ENCODE results near the gene PRELID2.
"Not testable (repeated sequence)": the region's sequence is repeated elsewhere in the genome, so short reads cannot be mapped to it uniquely, and the experiment has no call there.

PRELID2 gene

DNA sequence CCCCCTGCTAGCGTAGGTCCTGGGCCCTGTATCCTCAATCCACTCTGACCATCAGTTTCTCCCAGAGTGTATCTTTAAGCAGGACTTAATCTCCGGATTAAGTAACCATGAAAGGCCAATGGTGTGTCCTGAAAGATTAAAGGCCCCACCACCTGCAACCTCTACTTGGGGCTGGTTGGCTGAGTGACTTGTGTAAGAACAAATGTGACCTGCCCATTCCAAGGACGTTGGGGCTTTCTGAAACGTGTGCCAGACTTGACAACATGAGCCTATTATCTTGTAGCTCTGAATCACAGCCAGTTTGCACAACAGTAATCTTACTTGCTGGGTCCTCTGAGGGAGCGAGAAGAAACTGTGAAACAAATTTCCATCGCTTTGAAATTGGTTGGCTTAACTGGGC, 3.1 kb upstream of the PRELID2 start:
- DNase-seq (ENCODE audit: low read depth): no peak

DNA sequence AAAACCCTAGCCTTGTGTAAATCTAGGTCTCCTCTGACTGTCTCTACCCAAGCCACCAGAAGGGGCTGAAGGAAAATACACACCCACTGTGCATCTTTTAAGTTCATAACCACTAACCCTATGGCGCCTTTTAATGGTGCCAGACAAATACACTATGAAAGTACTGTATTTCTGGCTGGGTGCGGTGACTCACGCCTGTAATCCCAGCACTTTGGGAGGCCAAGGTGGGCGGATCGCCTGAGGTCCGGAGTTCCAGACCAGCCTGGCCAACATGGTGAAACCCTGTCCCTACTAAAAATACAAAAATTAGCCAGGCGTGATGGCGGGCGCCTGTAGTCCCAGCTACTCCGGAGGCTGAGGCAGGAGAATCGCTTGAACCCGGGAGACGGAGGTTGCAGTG, 1.1 kb upstream of the PRELID2 start:
- DNase-seq (ENCODE audit: low read depth): not testable (repeated sequence)

DNA sequence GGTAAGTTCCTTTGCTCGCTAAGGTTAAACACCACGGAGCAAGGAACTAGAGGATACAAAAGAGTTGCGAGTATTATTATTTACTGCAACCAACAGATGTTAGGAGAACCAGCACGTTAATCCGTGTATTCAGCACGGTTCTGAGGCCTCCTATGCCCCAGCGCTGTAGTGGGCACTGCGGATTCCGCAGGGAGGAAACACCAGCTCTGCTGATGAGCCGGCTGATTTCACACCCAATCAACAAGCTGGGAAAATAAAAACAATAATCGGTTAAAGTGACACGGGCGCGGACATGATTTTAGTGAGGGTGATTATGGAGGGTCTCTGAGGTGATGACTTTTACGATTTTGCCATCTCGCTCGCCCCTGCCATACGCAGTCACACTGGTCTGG, 702 bp upstream of the PRELID2 start:
- no peak for DNase-seq (ENCODE audit: low read depth)

DNA sequence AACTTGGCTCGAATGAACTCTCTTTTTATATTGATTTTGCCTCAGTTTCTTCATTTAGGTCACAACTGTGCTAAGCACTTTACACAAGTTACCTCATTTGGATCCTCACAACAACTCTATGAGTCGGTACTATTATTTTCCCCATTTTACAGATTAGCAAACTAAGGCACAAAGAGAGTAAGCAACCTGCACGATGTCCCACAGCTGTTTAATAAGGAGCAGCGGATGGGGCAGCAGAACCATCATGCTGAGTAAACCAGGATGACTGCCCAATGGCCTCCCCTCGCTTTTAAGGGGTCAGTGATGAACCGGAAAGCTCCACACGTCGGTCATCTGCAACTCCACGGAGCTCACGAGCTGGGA, 607 bp downstream of the PRELID2 start:
- DNase-seq (ENCODE audit: low read depth): no peak

DNA sequence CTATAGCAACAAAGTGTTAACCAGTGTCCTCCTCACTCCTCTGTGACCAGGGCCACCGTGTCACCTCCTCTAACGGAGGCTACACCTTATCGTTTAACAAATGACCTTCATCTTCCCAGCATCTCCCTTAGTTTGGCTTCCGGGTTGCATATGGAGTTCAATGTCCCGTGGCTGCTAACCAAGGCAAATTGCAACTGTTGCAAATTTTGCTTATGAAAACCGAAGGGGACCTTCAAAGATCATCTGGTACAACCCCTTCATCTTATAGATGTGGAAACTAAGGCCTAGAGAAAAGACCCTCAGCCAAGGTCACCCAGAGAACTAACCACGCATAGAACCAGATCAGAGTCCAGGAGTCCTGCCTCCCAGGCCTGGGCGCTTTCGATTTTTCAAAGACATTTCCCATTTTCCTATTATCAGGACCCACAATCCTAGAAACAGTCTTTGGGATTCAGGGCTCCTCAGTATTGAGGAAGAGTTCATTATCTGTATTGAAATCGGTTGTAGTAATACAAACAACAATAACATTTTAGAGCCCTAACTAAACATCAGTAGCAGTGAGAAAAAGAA, 1.4 kb downstream of the PRELID2 start:
- no peak for DNase-seq (ENCODE audit: low read depth)

DNA sequence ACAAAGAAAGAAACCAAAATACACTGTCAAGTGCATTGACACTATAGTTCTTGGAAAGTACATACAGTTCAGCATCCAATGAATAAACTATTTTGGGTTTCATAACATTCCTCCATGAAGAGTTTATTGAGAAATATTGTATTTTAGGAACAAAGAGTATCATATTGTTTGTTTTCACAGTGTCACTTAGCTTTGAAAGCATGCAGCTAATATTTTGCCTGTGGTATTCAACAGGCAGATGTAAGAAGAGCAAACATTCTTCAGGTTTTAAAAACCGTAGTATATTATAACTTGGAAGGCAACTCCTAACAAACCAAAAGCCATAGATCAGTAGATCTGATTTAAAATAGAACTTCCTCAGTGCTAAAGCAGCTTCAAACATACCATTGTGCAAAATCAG, 4.5 kb downstream of the PRELID2 start:
- DNase-seq (ENCODE audit: low read depth): no peak

DNA sequence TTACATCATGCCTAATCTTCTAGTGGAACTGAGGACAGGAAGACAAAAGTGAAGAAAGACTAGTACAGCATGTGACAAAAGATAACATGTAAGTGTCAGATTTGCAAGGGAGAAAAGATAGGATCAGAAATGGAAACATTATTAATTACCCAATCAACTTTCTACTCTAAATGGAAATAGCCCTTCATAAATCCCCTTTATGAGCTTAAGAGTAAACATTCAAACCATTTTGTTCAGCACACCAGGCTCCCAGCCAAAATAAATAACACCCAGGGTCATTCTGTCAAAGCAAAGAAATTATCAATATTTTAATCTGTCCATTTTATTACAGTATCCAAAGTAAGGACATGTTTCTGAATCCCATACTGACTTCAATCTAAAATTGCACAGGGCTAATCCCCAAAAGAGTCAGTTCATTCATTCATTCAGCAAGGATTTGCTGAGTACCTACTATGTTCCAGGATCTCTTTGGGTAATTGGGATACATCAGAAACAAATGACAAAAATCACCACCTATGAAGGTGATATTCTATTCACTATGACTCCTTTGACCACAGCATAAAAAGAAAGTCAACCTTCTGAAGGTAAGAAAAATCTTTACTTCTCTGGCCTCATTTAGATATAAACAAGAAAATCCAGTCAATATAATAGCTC, 5.3 kb downstream of the PRELID2 start:
- no peak for DNase-seq (ENCODE audit: low read depth)

DNA sequence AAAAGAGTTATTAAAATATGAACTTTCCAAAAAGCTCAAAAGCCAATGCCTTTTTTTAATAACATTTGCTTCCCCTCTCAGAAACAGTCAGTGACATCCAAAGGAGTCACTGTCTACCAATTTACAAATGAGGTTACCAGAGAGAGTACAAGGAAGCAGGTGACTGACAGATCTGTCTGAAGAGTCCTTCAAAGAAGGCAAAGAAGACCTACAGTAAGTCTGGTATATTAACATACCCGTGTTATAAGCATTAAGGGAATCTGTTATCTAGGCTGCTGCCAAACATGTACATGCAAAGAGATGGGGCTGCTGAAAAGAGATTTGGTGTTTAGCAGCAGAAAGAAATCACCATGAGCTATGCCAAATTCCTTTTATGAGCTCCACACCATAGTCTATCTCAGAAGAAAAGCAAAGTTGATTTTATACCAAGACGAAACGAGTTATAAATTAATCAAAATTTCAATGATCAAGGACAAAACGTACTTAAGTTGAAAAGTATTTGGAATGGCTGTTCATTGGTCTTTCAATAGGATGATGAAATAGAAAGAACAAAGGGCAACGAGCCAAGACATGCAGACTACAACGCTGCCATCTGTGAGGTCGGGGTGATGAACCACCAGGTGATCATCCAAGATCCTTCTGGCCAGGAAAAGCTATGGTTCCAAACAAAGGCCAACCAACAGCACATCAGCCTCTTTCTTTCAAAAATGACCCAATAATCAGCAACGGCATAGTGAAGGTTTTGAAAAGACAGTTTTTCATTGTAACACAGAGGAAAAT, 8.1 kb downstream of the PRELID2 start:
- no peak for DNase-seq (ENCODE audit: low read depth)

DNA sequence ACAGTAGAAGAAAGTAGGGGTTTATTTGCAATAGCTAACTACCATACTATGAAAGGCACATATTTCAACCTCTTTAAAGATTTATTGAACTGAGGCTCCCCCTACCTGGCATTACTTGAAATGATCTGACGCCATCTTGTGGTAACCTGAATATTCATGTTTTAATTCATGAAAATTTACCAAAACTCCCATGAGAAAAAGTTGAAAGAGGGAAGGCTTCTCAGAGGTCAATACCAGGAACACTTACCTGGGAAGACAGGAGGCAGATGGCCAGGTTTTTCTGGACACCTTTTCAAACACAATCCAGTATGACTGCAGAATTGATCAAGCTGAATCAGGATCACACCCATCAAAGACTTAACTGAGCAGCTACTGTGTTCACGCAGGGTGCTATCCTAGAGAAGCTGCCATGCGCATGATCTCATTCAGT, 9.4 kb downstream of the PRELID2 start:
- DNase-seq (ENCODE audit: low read depth): no peak

DNA sequence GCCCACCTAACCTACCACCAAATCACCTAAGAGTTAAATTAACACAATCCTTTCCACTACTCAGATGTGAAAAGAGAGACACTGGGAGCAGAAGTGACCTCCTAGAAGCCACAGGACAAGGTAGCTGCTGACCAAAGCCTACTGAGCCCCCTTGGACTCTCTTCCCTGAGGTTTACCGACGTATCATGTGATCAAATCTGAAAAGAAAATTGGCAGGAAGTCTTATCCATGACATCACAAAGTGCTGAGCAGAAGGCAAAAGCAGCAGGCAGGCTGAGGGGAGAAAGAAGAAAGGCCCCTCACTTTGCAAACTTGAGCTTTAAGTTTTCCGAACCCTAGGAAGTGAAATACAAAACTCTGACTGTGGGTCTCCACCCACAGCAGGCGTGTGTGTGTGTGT, 11.1 kb downstream of the PRELID2 start:
- no peak for DNase-seq (ENCODE audit: low read depth)

DNA sequence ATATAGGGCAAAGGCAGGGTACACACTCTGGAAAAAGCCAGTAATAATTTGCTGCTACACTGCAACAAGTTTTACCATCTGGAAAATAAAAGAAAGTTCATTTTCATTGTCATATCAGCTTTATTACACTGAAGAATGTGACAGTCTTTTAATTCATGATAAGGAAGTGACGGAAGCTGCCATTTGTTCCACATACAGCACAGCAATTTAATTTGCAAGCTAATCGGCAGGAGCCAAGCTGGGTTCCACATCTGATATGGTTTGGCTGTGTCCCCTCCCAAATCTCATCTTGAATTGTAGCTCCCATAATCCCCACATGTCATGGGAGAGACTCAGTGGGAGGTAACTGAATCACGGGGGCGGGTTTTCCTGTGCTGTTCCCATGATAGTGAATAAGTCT, 16.5 kb downstream of the PRELID2 start:
- no peak for DNase-seq (ENCODE audit: low read depth)

DNA sequence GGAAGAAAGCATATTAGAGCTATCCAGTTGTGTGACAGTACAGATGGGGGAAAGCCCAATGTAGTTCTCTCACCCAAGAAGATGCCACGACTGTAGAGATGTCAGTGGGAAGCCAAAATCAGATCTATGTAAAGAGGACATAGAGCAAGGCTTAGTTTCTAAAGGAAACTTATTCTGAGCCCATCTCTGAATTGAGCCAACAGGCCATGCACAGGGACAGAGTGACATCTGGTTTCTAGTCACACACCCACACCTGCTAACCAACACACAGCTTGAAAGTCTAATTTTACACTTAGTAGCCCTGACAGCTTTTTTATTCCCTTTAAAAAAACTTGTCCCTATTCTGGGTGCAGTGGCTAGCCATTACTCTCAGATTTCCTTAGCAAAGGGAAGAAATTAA, 22.3 kb downstream of the PRELID2 start:
- no peak for DNase-seq (ENCODE audit: low read depth)

DNA sequence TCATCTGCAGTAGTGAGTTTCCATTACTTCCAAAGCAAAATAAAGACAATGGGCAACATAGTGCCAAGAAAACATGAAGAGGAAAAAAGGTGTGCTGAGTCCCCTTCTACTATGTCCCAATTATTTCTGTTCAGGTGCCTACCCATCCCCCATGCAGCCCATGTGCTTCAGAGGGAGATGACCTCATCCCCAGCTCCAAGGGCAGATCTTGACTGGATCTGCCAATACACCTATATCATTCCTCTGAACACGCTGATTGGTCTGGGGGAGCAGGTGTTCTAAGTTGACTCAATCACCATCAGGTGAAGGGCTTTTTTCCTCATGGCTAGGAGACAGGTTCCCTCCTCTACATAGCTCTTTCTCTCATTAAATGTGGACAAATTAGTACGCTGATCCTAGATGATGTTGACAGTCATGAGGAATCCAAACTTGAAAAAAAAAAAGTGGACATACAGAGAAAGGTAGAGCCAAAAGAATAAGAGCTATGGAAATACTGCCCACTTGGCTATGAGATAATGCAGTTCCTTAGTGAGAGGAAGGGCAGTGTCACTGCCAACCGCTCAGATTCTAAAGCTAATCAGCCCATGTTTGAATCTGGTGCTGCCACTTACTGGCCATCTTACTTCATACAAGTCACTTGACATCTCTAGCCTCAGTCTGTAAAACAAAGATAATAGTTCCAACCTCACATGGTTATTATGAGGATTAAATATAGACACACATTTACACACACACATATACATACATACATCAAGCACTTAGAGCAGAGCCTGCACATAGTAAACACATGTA, 23.1 kb downstream of the PRELID2 start:
- DNase-seq (ENCODE audit: low read depth): no peak

DNA sequence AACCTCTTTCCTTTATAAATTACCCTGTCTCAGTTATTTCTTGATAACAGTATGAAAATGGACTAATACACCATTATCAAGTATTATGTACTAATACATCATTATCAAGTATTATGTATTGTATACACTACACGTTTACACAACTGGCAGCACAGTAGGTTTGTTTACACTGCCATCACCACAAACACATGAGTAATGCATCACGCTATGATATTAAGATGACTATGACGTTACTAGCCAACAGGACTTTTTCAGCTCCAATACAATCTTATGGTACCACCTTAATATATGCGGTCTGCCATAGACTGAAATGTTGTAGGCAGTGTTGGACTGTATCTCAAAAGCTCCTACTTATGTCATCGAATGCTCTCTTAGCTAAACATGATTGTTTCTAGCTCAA, 28.2 kb downstream of the PRELID2 start:
- DNase-seq (ENCODE audit: low read depth): no peak

DNA sequence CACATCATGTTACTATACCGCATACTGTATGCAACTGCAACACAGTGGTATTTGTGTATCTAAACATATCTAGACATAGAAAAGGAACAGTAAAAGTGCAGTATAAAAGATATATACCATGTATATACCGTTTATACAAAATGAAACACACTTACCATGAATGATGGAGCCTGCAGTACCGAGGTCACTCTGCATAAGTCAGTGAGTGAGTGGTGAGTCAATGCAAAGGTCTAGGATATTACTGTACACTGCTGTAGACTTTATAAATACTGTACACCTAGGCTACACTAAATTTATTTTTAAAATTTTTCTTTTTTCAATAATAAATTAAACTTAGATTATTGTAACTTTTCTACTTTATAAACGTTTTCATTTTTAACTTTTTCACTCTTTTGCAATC, 29.3 kb downstream of the PRELID2 start:
- DNase-seq (ENCODE audit: low read depth): no peak

DNA sequence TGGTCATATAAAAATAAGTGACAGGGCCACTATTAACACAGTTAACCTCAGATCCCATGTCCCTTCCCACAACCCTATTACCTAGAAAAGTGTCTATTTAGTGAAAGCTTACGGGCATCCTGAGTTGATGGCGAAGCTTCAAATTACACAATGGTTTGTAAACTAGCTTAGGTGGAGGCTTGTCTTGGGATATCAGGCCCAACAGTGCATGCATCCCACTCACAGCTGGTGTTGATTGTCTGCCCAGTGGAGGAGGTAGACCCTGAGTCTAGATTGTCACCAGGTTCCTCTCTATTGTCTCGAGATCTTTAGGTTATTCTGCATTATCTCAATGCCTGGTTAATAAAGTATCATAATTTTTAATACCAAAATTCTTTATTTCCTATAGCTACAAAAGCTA, 30.4 kb downstream of the PRELID2 start:
- DNase-seq (ENCODE audit: low read depth): no peak

DNA sequence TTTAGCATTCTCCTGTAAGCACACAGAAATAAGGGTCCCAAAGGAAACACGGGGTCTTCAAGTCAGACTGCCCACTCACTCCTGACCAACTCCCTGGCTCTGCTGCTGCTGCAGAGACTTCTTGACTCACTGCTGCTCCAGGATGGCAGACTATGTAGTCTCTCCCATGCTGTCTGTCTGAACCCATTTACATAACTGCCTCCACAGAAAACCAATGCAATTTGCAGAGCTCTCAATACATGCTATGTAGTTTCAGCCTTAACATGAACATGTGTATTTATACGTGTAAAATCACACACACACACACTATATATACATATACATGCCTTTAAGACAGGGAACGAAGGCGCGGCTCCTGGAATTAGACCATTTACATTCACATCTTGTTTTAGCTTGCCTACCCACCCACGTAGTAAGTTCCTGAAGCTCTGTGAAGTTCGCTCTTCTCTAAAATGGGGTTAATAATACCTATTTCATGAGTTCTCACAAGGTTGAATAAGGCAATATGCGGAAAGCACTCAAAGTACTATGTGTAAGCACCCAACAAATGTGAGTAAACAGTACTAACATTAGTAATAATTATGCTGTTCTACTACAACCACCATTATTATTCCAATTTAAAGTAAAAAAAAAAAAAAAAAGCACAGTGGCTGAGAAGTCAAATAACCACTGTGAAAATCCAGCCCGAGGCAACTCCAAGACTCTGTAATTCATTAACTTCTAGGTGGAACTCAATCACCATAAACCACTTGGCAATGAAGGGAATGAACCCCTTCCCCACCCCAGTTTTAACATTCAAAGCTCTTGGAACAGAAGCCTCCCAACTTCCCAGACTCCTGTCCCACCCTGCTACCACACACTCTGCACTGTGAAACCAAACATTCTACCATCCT, 31.8 kb downstream of the PRELID2 start:
- DNase-seq (ENCODE audit: low read depth): no peak

DNA sequence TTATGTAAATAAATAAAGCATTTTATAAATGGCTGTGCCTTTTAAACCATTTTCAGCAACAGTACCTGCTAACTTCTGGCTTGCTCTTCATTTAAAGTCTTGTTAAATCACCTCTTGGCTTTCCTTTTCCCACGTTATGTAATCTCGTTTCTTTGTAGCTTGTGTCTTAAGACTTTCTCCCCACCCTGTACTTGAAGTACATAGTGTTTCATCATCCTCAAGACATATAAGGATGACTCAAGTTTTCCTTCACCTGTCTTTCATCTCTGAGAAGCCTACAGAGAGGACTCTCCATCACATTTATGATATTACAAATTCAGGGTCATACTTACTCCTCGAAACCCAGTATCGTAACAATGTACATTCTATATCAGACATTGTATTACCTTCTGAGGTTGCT, 33.9 kb downstream of the PRELID2 start:
- no peak for DNase-seq (ENCODE audit: low read depth)

DNA sequence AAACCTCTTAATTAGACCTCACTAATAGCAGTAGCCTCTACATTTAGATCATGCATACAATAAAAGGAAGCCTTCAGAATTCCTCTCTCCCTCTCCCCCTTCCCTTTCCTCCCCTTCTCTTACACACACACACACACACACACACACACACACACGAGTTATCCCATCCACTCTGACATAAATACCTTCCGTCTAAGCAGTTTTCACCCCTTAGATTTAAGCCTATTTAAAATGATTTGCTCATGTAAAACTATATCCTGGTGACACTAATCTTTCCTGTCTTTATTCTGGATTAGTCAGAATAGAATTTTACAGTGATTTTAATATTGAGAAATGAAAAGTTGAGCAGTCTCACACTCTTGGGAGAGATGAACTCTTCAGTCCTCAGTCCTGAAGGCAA, 35.0 kb downstream of the PRELID2 start:
- DNase-seq (ENCODE audit: low read depth): no peak

DNA sequence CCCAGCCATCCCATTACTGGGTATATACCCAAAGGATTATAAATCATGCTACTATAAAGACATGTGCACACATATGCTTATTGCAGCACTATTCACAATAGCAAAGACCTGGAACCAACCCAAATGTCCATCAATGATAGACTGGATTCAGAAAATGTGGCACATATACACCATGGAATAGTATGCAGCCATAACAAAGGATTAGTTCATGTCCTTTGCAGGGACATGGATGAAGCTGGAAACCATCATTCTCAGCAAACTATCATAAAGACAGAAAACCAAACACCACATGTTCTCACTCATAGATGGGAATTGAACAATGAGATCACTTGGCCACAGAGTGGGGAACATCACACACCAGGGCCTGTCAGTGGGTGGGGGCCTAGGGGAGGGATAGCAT, 36.6 kb downstream of the PRELID2 start:
- DNase-seq (ENCODE audit: low read depth): not testable (repeated sequence)

DNA sequence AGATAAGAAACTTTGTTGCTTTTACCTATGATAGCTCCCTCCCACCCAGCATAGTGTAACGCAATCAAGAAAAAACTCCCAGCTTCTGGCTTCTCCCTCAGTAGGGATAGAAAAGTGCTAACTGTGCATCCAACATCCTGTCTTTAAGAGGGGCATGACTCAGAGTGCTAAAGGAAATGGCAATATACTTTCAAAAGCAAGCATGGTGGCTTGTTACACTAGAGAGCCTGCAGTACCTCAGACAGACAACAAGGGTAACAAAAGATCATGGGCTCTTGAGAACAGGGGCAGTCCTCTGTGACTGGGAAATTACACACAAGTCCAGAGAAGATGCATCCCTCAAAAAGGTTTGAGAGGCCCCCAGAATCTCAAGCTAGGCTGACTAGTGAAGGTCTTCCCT, 37.8 kb downstream of the PRELID2 start:
- no peak for DNase-seq (ENCODE audit: low read depth)

DNA sequence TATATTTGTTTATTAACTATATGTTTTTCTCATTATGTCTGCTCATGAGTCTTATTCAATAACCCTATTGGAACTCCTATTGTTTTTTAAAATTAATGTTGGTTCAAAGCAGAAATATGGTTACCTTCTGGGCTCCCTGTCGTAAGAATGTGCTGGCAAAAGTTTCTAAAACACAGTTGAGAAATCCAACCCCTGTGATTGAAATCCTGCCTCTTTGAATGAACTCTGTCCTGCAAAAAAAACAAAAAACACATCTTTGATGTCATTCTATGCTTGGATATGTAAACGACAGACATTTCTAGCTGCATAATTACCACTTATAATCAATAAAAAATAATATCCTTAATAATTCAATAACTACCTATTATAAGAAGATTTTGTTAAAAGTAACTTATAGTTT, 38.8 kb downstream of the PRELID2 start:
- DNase-seq (ENCODE audit: low read depth): no peak

Data from stimulated activated CD4-positive, alpha-beta T cell treated with anti-CD3 and anti-CD28 coated beads, Interleukin-2, amount 100 ng/mL, for 4 hours (primary cell).